Stimulated activated CD4-positive, alpha-beta T cell treated with anti-CD3 and anti-CD28 coated beads, Interleukin-12 subunit alpha, Interleukin-12 subunit beta, amount 100 ng/mL, for 48 hours (primary cell): Measurements from ENCODE around the gene DOCK2.
"Not testable (repeated sequence)": the region's sequence is repeated elsewhere in the genome, so short reads cannot be mapped to it uniquely, and the experiment has no call there.

ENCODE experiments used
- DNase-seq, 3 donors: peaks; one replicate each; pipeline ENCODE4 v3.0.0-alpha.2; 2020; ENCODE audit warnings: low read depth in 2 of 3, low spot score in 1 of 3

The DOCK2 gene

DNA sequence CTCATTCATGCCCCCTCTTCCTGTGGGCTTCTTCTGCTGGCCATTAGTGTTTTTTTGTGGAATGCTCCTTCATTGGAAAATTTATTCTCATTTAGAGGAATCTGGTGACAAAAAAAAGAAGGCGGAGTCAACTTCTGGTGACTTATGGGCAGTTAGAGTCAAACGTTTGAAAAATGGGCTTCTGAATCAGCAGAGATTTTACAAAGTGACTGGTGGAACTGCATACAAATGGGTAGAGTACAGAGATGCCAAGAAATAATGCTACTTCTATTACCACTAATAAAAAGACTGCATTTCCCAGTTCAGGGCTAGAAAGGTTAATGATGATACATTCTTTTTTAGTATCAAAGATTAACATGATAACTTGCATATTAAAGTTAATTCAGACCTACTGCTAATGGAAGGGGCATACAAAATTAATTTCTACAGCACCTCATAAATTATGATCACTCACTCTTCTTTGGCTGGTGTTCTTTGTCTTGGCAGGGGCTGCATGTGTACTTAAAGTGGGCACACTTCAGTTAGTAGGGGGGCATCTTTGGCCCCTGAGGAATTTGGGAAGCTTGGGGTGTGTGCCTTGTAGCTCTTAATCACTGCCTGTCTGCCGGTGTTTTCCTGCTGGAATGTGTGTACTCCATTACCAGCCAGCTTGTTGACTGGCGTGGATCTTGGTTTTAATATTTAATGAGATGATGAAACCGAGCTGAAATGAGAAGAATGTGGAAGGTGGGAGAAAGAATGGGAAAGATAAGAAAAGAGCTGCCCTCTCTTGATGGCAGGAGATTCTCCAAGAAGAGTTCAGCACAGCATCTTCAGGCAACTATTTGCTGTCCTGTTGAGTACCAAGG, 148.9 kb downstream of the DOCK2 start:
- DNase-seq = no peak

DNA sequence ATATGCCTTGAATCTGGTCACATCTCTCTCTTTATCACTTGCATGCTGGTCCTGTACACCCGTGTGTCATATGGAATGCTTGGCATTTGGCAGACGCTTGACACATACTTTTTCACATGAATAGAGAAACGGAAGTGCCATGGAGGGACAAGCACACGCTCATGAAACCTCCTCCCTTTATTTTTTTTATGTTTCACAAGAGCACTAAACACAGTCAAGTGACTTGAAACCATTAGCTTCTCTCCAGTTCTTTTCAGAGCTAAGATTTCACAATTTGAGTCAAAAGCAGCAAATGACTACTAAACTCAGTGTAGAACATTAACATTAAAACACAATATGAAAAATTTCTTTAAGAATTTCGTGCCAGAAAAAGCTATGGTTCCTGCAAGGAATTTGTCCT, 151.1 kb downstream of the DOCK2 start:
- no peak for DNase-seq

DNA sequence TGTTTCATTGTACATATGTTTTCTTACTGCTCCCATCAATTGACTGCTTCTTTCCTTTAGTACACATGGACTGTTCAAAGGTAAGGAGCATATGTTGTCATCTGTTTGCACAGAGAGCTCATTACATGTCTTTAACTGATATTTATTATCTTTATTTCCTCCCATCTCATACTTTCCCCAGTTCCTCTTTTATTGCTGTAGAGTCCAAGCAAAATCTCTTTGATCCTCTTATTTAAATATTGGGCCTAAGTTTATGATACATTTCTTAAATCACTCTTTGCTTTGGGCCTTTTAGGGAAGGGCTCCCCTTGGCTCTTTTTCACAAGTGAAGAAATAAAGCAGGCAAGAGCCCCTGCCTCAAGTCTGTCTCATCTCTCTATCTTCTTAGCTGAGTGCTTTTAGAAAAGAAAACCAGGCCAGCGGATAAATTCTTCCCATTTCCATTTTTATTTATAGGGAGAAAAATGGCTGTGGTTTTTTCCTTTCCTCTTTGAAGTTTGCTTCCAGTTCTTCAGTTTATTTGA, 152.4 kb downstream of the DOCK2 start:
- DNase-seq = no peak

- no peak for DNase-seq
Observed at GRCh38 chr5:169791251-169791650, 154.2 kb downstream of the DOCK2 start.

DNA sequence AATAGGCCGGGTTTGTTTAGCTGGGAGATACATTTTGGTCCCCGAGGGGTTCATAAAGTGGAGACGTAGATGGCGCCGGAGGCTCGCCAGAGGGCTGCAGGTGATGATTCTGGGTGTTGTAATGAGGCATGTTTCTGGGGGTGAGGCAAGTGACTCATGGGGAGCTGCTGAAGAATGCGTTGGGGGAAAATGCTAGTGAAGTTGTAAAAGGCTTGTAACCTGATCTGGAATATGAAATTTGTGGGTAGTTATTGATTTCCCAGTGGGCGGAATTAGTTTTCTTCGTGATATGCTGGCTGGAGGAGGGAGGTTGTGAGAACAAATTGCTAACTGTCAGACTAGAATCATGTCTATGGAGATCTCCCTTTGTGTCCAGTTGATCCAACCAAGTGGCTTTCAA, 158.3 kb downstream of the DOCK2 start:
- DNase-seq = no peak

DNA sequence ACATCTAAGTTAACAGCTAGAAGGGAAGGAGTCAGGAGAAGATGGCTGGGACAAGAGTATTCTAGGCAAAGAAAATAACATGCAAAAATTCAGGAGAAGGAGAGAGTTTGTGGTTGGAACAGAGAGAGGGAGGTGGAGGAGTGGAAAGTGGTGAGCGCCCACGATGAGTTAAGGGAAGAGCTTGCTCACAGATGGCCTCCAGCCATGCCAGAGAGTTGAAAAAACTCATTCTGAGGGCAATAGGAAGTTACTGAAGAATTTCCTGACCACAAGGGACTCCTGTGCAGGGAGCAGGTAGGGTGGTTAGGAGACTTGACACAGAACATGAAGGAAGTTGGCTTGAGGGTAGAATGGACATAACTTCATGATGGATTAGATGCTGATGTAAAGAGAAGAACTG, 159.7 kb downstream of the DOCK2 start:
- DNase-seq = no peak

DNA sequence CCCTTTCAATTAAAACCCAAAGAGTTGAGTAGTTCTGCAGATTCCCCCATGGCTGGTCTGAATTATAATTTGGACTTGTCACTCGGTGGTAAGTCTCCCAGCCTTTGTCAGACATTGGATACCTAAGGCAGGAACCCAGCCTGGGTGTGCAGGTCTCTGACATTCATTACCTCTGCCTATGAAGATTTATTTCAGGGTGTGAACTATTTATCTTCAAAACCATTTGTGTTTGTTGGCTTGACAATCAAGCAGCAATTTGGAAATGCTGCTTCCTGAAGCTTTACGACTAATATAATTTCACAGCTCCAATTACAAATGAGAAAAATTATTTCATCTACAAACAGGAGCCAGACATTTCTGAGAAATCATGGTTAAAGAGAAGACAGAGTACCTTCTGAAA, 160.5 kb downstream of the DOCK2 start:
- no peak for DNase-seq

- DNase-seq = no peak
Observed at GRCh38 chr5:169798438-169798837, 161.4 kb downstream of the DOCK2 start.

GRCh38 chr5:169798906-169799660, 162.0 kb downstream of the DOCK2 start:
- no peak for DNase-seq

- DNase-seq = no peak
Observed at GRCh38 chr5:169801324-169801777, 164.3 kb downstream of the DOCK2 start.

- DNase-seq = no peak
Observed at GRCh38 chr5:169801781-169802180, 164.7 kb downstream of the DOCK2 start.

- no peak for DNase-seq
Observed at GRCh38 chr5:169803077-169803981, 166.3 kb downstream of the DOCK2 start.

GRCh38 chr5:169804861-169805260, 167.8 kb downstream of the DOCK2 start:
- DNase-seq = no peak

DNA sequence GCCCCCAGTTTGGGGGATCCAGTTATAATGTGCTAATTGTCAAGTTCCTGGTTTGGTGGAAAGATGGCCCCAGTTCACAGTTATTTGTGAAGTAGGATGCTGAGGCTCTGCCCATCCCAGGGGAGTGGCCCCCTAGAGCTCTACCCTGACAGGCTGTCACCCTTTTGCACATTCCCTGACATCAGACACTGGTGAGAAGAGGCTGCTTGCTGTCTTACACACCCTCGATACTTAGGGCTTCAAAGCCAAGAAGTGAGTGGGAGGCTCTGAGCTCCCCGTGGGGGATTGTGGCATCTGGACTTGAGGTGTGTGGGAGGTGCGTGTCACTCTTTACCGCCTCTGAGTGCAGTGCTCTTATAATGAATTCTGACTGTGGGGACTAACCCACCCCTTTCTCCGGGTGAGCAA, 168.5 kb downstream of the DOCK2 start:
- DNase-seq = peak; percentile 47 to 71 (median 60)

GRCh38 chr5:169805937-169806700, 169.0 kb downstream of the DOCK2 start:
- no peak for DNase-seq

DNA sequence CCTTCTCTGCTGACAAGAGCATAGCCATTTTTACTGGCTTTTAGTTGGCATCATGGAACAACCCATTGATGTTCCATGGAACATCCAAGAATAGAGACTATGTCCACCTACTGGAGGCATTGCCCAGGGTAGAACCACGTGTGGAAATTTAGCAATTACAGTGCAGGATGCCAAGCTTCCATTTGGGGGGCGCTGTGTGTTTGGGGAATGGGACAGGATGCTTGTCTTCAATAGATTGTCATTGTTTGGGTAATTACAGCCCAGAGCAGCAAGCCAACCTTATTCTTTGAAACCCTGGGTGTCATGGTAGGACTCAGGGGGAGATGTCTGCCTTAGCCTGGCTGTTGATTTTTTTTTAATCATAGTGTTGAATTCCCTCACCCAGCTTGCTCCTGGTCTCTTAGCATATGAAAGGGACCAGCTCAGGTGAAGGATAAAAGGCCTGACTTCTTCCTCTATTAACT, 171.1 kb downstream of the DOCK2 start:
- no peak for DNase-seq

DNA sequence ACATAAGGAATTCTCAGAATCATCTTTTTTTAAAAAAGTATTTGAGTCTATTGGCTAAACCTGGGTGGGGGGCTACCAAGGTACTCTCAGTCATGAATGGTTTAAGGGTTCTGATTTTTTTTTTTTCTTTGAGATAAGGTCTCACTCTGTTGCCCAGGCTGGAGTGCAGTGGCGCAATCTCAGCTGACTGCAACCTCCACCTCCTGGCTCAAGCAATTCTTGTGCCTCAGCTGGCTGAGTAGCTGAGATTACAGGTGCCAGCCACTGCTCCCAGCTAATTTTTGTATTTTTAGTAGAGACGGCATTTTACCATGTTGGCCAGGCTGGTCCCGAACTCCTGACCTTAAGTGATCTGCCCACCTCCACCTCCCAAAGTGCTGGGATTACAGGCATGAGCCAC, 171.8 kb downstream of the DOCK2 start:
- not testable (repeated sequence) for DNase-seq

DNA sequence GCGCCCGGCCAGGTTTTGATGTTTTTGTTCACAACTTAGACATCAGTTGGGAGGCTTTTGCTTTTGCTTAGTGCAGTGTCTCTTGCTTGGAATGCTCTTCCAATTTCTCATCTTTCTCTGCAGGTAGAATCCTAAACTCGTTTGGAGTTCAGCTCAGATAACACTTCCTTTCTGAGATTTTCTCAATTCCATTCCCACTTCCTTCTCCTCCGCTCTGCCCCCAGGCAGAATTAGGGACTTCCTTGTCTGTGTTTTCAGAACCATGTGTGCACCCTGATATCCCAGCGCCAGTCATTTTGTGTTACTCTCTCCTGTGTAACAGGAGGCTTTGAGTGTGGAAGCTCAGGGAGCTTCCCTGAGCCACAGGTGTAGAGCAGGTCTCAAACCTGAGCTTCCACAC, 172.2 kb downstream of the DOCK2 start:
- DNase-seq = no peak

DNA sequence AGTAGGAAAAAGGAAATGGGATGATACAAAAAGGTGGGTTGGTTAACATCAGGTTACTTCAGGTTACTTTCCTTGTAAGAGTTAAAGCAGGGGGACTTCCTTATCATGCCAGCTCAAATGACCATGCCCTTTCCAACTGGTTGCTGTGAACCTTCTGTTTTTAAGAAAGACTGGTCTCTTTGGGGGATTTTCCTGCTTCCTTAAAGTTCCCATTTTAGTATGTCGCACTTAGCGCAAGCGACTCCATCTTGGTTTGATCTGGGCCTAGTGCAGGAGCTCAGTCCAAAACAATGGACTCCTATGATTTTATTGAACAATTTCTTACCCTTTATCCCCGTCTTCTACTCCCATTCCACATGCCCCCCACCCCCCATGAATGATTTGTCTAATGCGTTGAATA, 173.4 kb downstream of the DOCK2 start:
- no peak for DNase-seq

GRCh38 chr5:169811023-169811422, 173.9 kb downstream of the DOCK2 start:
- DNase-seq = no peak
